Peyer's patch (tissue), 4 donors: Measurements from ENCODE around the gene ATP6V1G2.

Experiments
- POLR2A ChIP-seq, 2 donors: fragments of 450-650 bp; IDR thresholded peaks; one replicate each; pipeline ENCODE4 v1.5.1; 2017; ENCODE audit warnings: antibody characterized with exemption in 2 of 2, mild to moderate bottlenecking in 2 of 2, moderate library complexity in 2 of 2
- TF ChIP-seq, protein P1 (sequence below), 6 experiments: fragments of 450-650 bp in 4 of 6; fragments of 200-600 bp in 2 of 6; sonication (generic) in 1 of 6; IDR thresholded peaks; one replicate each; pipeline ENCODE4 v1.5.1; 2017 to 2019; ENCODE audit warnings: antibody characterized with exemption in 6 of 6, mild to moderate bottlenecking in 3 of 6, moderate library complexity in 1 of 6

GRCh38 chr6:31558631-31559500 is 12.5 kb upstream of the ATP6V1G2 start:
- TF ChIP-seq, protein P1, sequence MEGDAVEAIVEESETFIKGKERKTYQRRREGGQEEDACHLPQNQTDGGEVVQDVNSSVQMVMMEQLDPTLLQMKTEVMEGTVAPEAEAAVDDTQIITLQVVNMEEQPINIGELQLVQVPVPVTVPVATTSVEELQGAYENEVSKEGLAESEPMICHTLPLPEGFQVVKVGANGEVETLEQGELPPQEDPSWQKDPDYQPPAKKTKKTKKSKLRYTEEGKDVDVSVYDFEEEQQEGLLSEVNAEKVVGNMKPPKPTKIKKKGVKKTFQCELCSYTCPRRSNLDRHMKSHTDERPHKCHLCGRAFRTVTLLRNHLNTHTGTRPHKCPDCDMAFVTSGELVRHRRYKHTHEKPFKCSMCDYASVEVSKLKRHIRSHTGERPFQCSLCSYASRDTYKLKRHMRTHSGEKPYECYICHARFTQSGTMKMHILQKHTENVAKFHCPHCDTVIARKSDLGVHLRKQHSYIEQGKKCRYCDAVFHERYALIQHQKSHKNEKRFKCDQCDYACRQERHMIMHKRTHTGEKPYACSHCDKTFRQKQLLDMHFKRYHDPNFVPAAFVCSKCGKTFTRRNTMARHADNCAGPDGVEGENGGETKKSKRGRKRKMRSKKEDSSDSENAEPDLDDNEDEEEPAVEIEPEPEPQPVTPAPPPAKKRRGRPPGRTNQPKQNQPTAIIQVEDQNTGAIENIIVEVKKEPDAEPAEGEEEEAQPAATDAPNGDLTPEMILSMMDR (IDR thresholded peaks at IDR 0.05), result no peak
- TF ChIP-seq POLR2A (IDR thresholded peaks at IDR 0.05), result no peak
